ENCODE measurements around the gene BDKRB1.

The BDKRB1 gene

GRCh38 chr14:96255501-96256366 lies at the start of gene BDKRB1:
BDKRB1 (plus strand) TSS chr14:96256210; CDS start chr14:96263683, 7,473 bp downstream.
- H3K4me3 ChIP-seq (ENCODE audit: low read depth, low read length), result no peak within 1 kb of the TSS

DNA sequence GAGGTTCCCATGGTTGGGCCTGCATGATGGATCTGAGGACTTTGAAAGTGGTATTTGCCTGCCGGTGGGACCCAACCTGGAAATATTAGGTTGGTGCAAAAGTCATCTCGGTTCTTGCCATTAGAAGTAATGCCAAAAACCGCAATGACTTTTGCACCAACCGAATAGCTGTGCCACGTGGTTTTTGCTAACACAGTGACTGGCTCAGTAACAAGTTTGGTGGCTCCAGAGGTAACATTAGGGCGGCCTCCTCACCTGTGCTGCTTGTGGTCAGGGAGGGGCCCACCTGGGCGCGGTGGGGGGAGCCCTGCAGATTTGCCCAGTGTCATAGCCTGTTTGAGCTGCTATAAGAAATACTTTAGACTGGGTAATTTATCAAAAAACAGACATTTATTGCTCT lies 49.5 kb upstream of the BDKRB1 start:
- H3K4me3 ChIP-seq (ENCODE audit: low read depth, low read length), result no peak overlapping the region

DNA sequence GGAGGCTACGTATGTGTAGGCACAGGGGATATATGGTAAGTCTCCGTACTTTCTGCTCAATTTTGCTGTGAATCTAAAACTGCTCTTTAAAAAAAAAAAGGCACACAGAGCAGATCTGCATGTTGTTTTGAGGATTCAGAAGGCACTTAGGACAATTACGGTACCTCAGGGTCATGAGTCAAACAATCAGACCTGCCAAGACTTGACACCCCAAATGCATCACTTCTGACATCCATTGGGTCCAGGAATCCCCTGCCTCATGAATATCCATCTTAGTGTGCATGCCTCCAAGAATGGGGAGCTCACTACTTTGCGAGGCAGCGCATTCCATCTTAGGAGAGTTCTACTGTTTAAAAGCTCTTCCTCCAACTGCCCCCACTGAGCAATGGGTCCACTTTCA lies 48.3 kb upstream of the BDKRB1 start:
- H3K4me3 ChIP-seq (ENCODE audit: low read depth, low read length), result no peak overlapping the region

DNA sequence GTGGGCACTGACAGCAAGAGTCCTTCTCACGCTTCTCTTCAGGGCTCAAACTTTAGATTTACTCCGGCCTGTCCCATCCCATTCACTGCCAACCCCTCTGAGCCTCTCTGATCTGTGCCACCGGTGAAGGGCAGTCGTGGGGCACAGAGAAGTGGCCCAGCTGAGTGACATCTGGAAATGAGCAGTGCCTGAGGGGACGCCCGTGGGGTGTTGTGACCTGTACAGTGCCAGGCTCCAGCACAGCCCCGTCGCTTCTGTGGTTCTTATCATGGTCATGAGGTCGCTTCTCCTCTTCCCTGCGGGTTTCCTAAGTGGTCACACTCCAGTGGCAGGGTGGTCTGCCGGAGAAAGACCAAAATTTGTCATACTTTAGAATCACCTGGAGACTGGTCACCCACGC lies 47.3 kb upstream of the BDKRB1 start:
- no peak overlapping the region for H3K4me3 ChIP-seq (ENCODE audit: low read depth, low read length)

DNA sequence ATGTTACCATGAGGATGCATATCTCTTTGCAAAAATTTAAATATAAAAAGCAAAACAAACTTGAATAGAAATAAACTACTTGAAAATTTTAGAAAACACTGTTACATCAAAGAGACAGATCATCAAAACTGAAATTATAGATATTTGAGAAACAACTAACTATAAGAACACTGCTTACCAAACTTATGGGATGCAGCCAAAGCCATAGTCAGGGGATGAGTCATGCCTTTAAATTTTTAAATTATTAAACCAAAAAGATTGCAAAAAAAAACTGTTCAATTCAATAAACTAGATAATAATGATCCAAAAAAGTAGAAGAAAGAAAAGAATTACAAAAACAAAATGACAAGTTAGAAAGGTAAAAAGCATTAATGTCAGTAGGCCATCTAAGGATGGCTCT lies 43.9 kb upstream of the BDKRB1 start:
- no peak overlapping the region for H3K4me3 ChIP-seq (ENCODE audit: low read depth, low read length)

DNA sequence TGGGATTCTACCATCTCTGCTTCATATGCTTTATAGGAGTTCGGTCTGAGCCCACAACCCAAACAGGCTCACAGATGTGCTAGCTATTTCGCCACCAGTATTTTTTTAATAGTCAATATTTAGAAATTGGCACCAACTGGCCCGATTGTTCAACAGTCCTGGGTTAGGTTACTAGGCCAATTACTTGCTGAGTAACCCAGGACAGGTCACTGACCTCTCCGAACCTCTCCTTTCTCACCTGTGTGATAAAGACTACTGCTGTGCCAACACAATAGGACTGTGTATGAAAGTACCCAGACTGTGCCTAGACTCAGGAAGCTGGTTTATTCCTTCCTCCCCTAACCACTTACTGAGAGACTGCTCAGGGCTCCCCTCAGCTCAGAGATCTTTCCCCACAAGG lies 43.1 kb upstream of the BDKRB1 start:
- H3K4me3 ChIP-seq (ENCODE audit: low read depth, low read length), result no peak overlapping the region

DNA sequence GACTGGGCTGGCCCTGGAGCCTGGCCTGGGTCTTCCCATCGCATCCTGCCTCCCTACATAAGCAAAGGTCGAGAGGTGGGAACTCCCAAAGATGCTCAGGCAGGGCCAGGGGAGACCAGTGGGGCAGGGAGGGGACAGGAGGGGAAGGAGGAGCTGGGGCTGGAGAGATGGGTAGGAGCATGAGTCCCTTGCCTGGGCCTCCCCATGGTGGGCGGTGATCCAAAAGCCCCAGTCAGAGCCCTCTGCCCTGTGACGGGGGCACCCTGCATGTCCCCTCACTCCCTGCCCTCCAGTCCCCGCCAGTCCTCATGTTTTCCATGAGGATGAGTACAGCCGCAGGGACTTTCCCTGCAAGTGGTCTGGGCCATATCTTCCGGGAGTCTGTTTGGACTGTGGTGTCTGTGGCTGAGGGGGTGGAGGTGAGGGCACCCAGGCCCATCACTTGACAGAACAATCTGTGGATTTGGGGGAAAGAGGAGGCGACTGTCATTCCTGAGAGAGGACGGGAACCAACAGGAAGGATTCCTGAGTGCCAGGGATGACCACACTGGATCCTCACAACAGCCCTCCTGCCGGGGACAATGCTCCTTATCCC lies 42.0 kb upstream of the BDKRB1 start:
- no peak overlapping the region for H3K4me3 ChIP-seq (ENCODE audit: low read depth, low read length)

DNA sequence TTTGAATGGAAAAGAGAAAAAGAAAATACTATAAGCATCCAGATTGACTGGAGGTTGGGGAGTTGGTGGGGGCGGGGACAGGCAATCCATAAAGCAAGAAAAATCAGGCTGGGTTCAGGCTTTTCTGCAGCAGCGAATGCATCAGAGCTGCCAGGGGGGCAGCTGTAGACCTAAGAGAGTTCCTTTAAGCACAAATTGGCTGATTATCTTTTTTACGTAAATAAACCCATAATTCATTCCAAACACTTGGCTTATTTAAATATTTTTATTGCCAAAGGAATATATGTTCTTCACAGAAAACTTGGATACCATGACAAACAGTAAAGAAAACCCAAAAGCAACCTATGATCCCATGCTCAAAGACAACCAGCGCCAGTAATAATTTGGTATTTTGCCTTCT lies 41.2 kb upstream of the BDKRB1 start:
- no peak overlapping the region for H3K4me3 ChIP-seq (ENCODE audit: low read depth, low read length)

DNA sequence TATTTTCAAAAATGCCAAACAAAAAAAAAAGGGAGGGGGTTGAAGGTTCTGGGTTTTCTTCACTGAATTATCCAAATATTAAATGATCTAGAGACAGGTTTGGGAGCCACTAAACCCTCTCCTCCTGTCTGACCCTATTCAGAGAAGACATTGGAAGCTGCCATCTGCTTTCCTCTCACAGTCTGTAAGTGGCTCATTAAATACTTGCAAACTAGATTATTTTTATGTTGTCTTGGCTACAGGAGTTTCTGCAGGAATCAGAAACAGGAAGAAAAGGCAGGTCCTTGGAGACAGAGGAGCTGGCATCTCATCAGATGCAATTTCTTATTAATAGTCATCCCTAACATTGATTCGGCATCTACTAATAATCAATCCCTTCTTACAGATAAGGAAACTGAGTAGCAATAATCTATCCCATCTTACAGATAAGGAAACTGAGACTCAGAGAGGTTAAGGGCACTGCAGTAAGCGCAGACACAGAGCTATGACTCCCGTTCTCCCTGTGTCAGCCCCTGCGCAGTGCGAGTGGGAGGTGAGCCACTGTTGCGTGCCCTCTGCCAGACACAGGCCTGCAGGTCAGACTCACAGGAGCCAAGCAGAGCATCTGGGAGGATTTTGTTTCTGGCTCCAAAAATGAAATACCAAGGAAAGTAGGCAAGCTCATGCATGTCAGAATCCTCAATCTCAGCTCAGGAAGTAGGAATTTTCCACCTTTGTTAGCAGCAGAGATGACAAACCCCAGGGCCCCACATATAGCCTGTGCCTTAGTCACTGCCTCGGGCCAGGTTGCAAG lies 40.4 kb upstream of the BDKRB1 start:
- no peak overlapping the region for H3K4me3 ChIP-seq (ENCODE audit: low read depth, low read length)

- no peak overlapping the region for H3K4me3 ChIP-seq (ENCODE audit: low read depth, low read length)
Observed at GRCh38 chr14:96216627-96217026, 39.4 kb upstream of the BDKRB1 start.

DNA sequence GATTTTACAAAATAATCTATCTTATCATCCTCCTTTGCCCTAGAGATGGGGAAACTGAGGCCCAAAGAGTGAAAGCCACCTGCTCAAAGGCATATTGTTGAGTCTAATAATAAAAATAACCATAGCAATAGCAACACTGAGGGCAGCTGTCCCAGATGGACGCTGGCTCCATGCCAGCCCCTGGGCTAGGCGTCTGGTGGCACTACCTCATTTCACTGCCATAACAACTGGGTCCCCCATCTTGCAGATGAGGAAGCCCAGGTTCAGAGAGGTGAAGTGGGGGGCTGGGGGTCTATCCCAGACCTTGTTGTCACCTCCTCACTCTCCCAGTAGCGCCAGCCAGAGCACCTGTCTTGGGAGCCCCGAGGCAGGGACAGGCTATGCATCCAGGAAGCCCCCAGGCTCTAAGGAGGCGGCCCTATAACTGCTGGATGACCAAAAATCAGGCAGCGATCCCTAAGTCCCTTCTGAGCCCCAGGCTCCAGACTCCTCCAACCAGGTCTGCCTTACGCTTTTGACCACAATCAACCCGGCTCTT lies 38.6 kb upstream of the BDKRB1 start:
- H3K4me3 ChIP-seq (ENCODE audit: low read depth, low read length), result no peak overlapping the region

DNA sequence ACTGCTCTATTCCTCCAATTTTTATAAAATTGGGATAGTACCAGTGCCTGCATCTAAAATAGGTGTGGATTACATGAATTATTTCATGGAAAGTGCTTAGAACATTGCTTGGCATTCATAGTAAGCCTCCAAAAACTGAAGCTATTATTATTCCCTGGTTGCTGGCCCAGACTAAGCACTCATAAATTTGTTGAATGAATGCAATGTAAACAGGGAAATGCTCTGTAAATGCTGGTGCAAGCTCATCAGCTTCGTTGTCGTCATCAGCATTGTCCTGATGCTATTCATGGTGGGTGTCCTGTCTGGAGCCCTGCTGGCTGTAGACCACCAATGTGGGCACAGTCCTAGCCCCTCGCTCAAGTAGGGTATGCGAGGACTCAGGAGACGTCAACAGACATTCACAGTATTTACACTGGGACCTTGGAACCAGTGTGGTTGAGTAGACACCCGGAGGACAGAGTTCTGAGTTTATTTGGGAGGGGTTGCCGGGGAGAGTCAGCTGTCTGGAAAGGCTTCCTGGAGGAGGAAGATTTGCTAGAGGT lies 34.8 kb upstream of the BDKRB1 start:
- no peak overlapping the region for H3K4me3 ChIP-seq (ENCODE audit: low read depth, low read length)

DNA sequence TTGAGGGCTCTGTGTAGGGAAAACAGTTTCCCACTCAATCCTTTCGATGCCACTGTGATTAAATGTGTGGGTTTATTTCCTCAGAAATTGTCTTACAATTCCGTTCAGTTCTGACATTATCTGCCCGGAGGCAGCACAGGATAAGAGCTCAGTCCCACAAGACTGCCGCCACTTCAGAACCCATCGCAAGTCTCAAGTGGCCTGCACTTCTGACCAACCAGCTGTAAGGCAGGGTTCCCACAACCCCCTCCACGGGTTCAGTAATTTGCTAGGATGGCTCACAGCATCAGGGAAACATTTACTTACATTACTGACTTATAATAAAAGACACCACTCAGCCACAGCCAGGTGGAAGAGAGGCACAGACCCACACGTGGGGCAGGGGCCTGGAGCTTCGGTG lies 34.2 kb upstream of the BDKRB1 start:
- H3K4me3 ChIP-seq (ENCODE audit: low read depth, low read length), result no peak overlapping the region

- H3K4me3 ChIP-seq (ENCODE audit: low read depth, low read length), result no peak overlapping the region
Observed at GRCh38 chr14:96224480-96225096, 31.4 kb upstream of the BDKRB1 start.

DNA sequence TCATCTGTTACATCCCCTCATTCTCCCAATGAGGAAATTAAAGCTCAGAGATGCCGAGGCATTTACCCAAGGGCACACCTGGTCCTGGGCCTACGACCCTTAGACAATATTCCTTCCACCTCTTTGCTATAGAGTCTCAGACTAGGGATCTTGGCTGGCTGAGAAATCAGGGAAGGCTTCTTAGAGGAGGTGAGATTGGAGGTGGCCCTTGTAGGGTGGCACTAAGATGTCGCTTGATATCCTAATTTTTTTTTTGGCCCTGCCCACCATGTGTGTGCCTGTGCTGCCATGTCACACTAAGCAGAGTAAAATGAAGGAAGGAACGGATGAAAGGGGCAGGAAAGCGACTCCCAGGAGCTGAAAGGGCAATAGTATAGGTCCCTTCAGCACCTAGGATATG lies 30.8 kb upstream of the BDKRB1 start:
- no peak overlapping the region for H3K4me3 ChIP-seq (ENCODE audit: low read depth, low read length)

- no peak overlapping the region for H3K4me3 ChIP-seq (ENCODE audit: low read depth, low read length)
Observed at GRCh38 chr14:96225745-96226151, 30.3 kb upstream of the BDKRB1 start.

DNA sequence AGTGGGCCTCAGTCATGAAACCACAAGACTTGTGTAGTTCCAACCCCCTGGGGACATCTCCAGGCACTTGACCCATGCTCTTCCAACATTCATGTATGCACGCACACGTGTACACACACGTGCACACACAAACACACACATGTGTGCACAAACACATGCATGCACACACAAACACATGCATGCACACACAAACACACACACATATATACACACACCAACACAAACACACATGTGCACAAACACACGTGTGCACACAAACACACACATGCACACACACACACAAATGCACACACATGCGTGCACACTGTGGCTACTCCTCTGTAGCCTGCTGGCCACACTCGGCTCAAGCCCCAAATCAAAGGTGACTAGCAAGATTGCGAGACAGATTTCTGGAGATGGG lies 28.6 kb upstream of the BDKRB1 start:
- no peak overlapping the region for H3K4me3 ChIP-seq (ENCODE audit: low read depth, low read length)

GRCh38 chr14:96229315-96229714 lies 26.7 kb upstream of the BDKRB1 start:
- no peak overlapping the region for H3K4me3 ChIP-seq (ENCODE audit: low read depth, low read length)

- no peak overlapping the region for H3K4me3 ChIP-seq (ENCODE audit: low read depth, low read length)
Observed at GRCh38 chr14:96231056-96231455, 25.0 kb upstream of the BDKRB1 start.

DNA sequence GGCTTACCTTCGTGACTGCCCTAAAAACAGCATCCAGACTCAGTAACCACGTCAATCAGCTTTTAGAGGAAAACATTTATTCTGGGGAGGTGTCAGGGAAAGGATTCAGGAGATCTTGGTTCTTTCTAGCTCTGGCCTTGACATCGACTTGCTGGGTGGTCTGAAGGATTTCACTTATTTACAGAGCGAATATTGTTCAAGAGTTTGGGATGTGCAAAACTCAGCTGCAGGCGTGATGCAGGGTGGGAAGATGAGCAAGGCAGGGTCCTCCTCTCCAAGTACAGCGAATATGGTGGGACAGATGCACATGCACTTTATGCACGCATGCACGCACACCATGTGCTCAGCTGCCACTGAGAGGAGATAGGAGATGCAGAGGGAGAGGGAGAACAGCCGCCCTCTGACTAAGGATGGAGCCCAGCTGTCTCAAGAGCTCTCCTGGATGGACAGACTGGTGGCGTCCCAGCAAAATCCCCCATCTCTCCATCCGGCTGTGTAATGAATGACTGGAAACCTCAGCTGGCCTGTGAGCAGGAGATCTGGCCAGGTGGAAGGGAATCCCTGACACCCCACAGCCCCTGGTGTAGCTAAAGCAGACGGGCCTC lies 24.4 kb upstream of the BDKRB1 start:
- no peak overlapping the region for H3K4me3 ChIP-seq (ENCODE audit: low read depth, low read length)

Measured in iPS-11a (cell line).